Liver (tissue), 9 donors: ENCODE data around the gene TCF12. TPM values are rescaled to one million over a fixed set of nuclear protein-coding genes. Genes with fewer than 3 reads are reported as not detected.

Experiments
- DNase-seq: peaks from one replicate; pipeline ENCODE4 v3.0.0-alpha.2; 2017; ENCODE audit warnings: low spot score
- H3K27ac ChIP-seq, 2 donors: one replicate each; pipeline ENCODE4 v1.7.0; 2013; ENCODE audit warnings: inconsistent platforms in 2 of 2, low read length in 2 of 2, control low read depth in 1 of 2, low read depth in 1 of 2, mild to moderate bottlenecking in 1 of 2
- H3K27me3 ChIP-seq, 4 donors: one replicate each; pipeline versions ENCODE4 v1.6.1 to v1.7.0; 2013; ENCODE audit warnings: low read length in 3 of 4, inconsistent platforms in 1 of 4, mild to moderate bottlenecking in 1 of 4, moderate library complexity in 1 of 4; ENCODE audit not compliant: control insufficient read depth in 4 of 4, insufficient read depth in 4 of 4
- H3K36me3 ChIP-seq, 4 donors: one replicate each; pipeline versions ENCODE4 v1.6.1 to v1.7.0; 2013; ENCODE audit warnings: low read length in 3 of 4, mild to moderate bottlenecking in 3 of 4, low read depth in 1 of 4, moderate library complexity in 1 of 4; ENCODE audit not compliant: control insufficient read depth in 4 of 4, insufficient read depth in 3 of 4
- H3K4me1 ChIP-seq, 4 donors: one replicate each; pipeline versions ENCODE4 v1.6.1 to v1.7.0; 2013; ENCODE audit warnings: low read length in 3 of 4, mild to moderate bottlenecking in 3 of 4, moderate library complexity in 1 of 4; ENCODE audit not compliant: control insufficient read depth in 4 of 4, insufficient read depth in 4 of 4
- H3K4me3 ChIP-seq, 3 donors: one replicate each; pipeline versions ENCODE4 v1.6.1 to v1.7.0; 2013; ENCODE audit warnings: low read length in 3 of 3, control low read depth in 1 of 3, low read depth in 1 of 3, mild to moderate bottlenecking in 1 of 3
- H3K9ac ChIP-seq, 2 donors: one replicate each; pipeline ENCODE4 v1.7.0; 2013; ENCODE audit warnings: low read length in 2 of 2, mild to moderate bottlenecking in 2 of 2, moderate library complexity in 2 of 2, control low read depth in 1 of 2, low read depth in 1 of 2
- H3K9me3 ChIP-seq, 4 donors: one replicate each; pipeline versions ENCODE4 v1.6.1 to v1.7.0; 2013; ENCODE audit warnings: low read length in 3 of 4; ENCODE audit not compliant: control insufficient read depth in 4 of 4
- FOXA2 ChIP-seq: IDR thresholded peaks from 2 replicates; pipeline ENCODE4 v1.6.1; 2016; ENCODE audit warnings: antibody characterized with exemption
- GABPA ChIP-seq, 2 donors: IDR thresholded peaks in 1 of 2; conservative IDR thresholded peaks in 1 of 2; 2 replicates each; pipeline ENCODE4 v1.6.1; 2016; ENCODE audit warnings: antibody characterized with exemption in 2 of 2, mild to moderate bottlenecking in 1 of 2, moderate library complexity in 1 of 2
- HNF4A ChIP-seq, 2 donors: conservative IDR thresholded peaks; 2 replicates each; pipeline ENCODE4 v1.6.1; 2016; ENCODE audit warnings: antibody characterized with exemption in 2 of 2, mild to moderate bottlenecking in 2 of 2
- HNF4G ChIP-seq: IDR thresholded peaks from 2 replicates; pipeline ENCODE4 v1.6.1; 2016; ENCODE audit warnings: antibody characterized with exemption
- SP1 ChIP-seq: IDR thresholded peaks from 2 replicates; pipeline ENCODE4 v1.6.1; 2018; ENCODE audit warnings: antibody characterized with exemption, mild to moderate bottlenecking
- YY1 ChIP-seq: IDR thresholded peaks from 2 replicates; pipeline ENCODE4 v1.6.1; 2016; ENCODE audit warnings: antibody characterized with exemption, mild to moderate bottlenecking
- WGBS: extraction: QIAGEN DNeasy Blood & Tissue Kit; methylation state at CpG from one replicate; pipeline ENCODE4 v1.1.7; 2013; 5-methylcytosine and 5-hydroxymethylcytosine counted together
- polyA plus RNA-seq, 2 donors: library from polyadenylated mRNA; stranded (reverse) in 1 of 2; unstranded in 1 of 2; fragments of 200-250 nt in 1 of 2; fragments of >200 nt in 1 of 2; fragmentation: Nextera tagmentation in 1 of 2; extraction: Ambion mirVana in 1 of 2; gene quantifications; one replicate each; pipeline versions ENCODE4 v1.2.1 to v1.2.3, GENCODE V29; 2013 to 2015
- total RNA-seq, 2 donors: library from RNA; depleted of rRNA; stranded (reverse); fragments of >200 nt; gene quantifications; one replicate each; pipeline ENCODE4 v1.2.3, GENCODE V29; 2014
- TF ChIP-seq, protein P1 (sequence below): fragments of 150-350 bp; IDR thresholded peaks from 2 replicates; pipeline ENCODE4 v1.5.1; 2017; ENCODE audit warnings: improper control_type of control experiment, low read depth, low read length; ENCODE audit not compliant: missing input control
- TF ChIP-seq, protein P2 (sequence below): IDR thresholded peaks from 2 replicates; pipeline ENCODE4 v1.6.1; 2016; ENCODE audit warnings: antibody characterized with exemption, mild to moderate bottlenecking
- donor health status: healthy.
- donor health status: healthy.
- donor health status: healthy.
- donor health status: healthy.
- donor health status: healthy.

The TCF12 gene
- total and polyA plus RNA-seq, 4 donors, result 8.7 to 38.3 (median 22.3) TPM

DNA sequence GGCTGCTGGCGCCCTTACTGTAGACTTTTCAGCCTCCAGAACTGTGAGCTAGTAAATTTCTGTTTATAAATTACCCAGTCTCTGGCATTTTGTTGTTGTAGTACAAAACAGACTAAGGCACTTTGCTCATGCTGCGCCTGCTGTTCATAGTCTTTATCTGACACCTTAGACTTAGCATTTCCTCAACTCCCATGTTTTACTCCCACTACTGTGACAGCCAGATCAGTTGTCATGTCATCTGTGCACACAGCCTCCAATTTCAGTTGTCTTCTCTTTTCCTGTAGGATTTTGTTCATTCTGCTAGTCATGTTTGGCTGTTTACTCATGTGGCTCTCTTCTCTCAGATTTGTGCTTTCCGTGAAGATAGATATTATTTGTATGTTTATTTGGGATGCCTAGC, 62.0 kb downstream of the TCF12 start:
- Histone ChIP-seq H3K27ac (no peak overlapping the region), H3K4me1 (peaks cover 3 to 11% (median 6%) of the 10 kb centered on the region in 4 donors), H3K9me3 (no peaks in the 10 kb centered on the region), H3K36me3 (no peaks in the 10 kb centered on the region), H3K4me3 (no peak overlapping the region), H3K27me3 (no peaks in the 10 kb centered on the region), H3K9ac (no peak overlapping the region)
- no peak for DNase-seq
- 94% methylated on average over 3 of the region's 3 CpGs for WGBS
- TF ChIP-seq HNF4G (no peak), GABPA (IDR thresholded peaks at IDR 0.05 in 1 of 2, conservative IDR thresholded peaks at IDR 0.05 in 1 of 2) (no peak), YY1 (no peak)
- TF ChIP-seq, protein P1, sequence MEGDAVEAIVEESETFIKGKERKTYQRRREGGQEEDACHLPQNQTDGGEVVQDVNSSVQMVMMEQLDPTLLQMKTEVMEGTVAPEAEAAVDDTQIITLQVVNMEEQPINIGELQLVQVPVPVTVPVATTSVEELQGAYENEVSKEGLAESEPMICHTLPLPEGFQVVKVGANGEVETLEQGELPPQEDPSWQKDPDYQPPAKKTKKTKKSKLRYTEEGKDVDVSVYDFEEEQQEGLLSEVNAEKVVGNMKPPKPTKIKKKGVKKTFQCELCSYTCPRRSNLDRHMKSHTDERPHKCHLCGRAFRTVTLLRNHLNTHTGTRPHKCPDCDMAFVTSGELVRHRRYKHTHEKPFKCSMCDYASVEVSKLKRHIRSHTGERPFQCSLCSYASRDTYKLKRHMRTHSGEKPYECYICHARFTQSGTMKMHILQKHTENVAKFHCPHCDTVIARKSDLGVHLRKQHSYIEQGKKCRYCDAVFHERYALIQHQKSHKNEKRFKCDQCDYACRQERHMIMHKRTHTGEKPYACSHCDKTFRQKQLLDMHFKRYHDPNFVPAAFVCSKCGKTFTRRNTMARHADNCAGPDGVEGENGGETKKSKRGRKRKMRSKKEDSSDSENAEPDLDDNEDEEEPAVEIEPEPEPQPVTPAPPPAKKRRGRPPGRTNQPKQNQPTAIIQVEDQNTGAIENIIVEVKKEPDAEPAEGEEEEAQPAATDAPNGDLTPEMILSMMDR, result no peak
- TF ChIP-seq, protein P2, sequence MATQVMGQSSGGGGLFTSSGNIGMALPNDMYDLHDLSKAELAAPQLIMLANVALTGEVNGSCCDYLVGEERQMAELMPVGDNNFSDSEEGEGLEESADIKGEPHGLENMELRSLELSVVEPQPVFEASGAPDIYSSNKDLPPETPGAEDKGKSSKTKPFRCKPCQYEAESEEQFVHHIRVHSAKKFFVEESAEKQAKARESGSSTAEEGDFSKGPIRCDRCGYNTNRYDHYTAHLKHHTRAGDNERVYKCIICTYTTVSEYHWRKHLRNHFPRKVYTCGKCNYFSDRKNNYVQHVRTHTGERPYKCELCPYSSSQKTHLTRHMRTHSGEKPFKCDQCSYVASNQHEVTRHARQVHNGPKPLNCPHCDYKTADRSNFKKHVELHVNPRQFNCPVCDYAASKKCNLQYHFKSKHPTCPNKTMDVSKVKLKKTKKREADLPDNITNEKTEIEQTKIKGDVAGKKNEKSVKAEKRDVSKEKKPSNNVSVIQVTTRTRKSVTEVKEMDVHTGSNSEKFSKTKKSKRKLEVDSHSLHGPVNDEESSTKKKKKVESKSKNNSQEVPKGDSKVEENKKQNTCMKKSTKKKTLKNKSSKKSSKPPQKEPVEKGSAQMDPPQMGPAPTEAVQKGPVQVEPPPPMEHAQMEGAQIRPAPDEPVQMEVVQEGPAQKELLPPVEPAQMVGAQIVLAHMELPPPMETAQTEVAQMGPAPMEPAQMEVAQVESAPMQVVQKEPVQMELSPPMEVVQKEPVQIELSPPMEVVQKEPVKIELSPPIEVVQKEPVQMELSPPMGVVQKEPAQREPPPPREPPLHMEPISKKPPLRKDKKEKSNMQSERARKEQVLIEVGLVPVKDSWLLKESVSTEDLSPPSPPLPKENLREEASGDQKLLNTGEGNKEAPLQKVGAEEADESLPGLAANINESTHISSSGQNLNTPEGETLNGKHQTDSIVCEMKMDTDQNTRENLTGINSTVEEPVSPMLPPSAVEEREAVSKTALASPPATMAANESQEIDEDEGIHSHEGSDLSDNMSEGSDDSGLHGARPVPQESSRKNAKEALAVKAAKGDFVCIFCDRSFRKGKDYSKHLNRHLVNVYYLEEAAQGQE, result no peak

DNA sequence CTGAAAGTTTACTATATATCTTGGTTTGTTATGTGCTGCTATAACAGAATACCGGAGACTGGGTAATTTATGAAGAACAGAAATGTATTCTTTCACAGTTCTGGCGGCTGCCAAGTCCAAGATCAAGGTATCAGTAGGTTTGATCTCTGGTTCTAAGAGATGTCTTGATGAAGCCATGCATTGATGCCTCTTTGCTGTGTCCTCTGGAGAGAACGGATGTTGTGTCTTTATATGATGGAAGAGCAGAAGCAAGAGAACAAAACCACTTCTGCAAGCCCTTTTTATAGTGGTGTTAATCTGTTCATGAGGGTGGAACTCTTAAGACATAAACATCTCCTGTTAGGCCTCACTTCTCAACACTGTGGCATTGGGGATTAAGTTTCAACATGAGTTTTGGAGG, 62.7 kb downstream of the TCF12 start:
- H3K9ac ChIP-seq, result no peak overlapping the region
- H3K36me3 ChIP-seq, result no peaks in the 10 kb centered on the region
- H3K4me1 ChIP-seq, result peaks cover 3 to 11% (median 6%) of the 10 kb centered on the region in 4 donors
- no peak overlapping the region for H3K4me3 ChIP-seq
- WGBS, result 94% methylated on average over 3 of the region's 3 CpGs
- no peak overlapping the region for H3K27ac ChIP-seq
- no peak for DNase-seq
- H3K27me3 ChIP-seq, result no peaks in the 10 kb centered on the region
- TF ChIP-seq SP1, result no peak
- TF ChIP-seq HNF4A (conservative IDR thresholded peaks at IDR 0.05), result no peak
- TF ChIP-seq YY1, result no peak
- TF ChIP-seq, protein P1, result no peak
- TF ChIP-seq FOXA2, result no peak
- TF ChIP-seq, protein P2, result no peak
- H3K9me3 ChIP-seq, result no peaks in the 10 kb centered on the region
